ENCODE data around the gene DAPK1.

Gene DAPK1

GRCh38 chr9:87530716-87531115 is 33.0 kb downstream of the DAPK1 start:
- no peak for DNase-seq (ENCODE audit: low read depth)
- H3K4me3 ChIP-seq (ENCODE audit: low read length) = no peak overlapping the region
- TF ChIP-seq CTCF (IDR thresholded peaks at IDR 0.05; ENCODE audit: insufficient read depth, low read depth, low read length, missing control alignments) = no peak

GRCh38 chr9:87531370-87532295 is 34.0 kb downstream of the DAPK1 start:
- no peak for TF ChIP-seq CTCF (IDR thresholded peaks at IDR 0.05; ENCODE audit: insufficient read depth, low read depth, low read length, missing control alignments)

GRCh38 chr9:87533271-87533670 is 35.6 kb downstream of the DAPK1 start:
- no peak for DNase-seq (ENCODE audit: low read depth)
- no peak for TF ChIP-seq CTCF (IDR thresholded peaks at IDR 0.05; ENCODE audit: insufficient read depth, low read depth, low read length, missing control alignments)
- H3K4me3 ChIP-seq (ENCODE audit: low read length) = no peak overlapping the region

More at GRCh38 chr9:87531370-87532295, 34.0 kb downstream of the DAPK1 start:
- H3K4me3 ChIP-seq (ENCODE audit: low read length) = no peak overlapping the region
- no peak for DNase-seq (ENCODE audit: low read depth)

GRCh38 chr9:87534036-87534435 is 36.4 kb downstream of the DAPK1 start:
- no peak overlapping the region for H3K4me3 ChIP-seq (ENCODE audit: low read length)
- DNase-seq (ENCODE audit: low read depth) = no peak
- no peak for TF ChIP-seq CTCF (IDR thresholded peaks at IDR 0.05; ENCODE audit: insufficient read depth, low read depth, low read length, missing control alignments)

- no peak for TF ChIP-seq CTCF (IDR thresholded peaks at IDR 0.05; ENCODE audit: insufficient read depth, low read depth, low read length, missing control alignments)
- H3K4me3 ChIP-seq (ENCODE audit: low read length) = no peak overlapping the region
- no peak for DNase-seq (ENCODE audit: low read depth)
Measured at GRCh38 chr9:87534957-87535356, 37.3 kb downstream of the DAPK1 start.

GRCh38 chr9:87535817-87536539 is 38.3 kb downstream of the DAPK1 start:
- no peak overlapping the region for H3K4me3 ChIP-seq (ENCODE audit: low read length)
- TF ChIP-seq CTCF (IDR thresholded peaks at IDR 0.05; ENCODE audit: insufficient read depth, low read depth, low read length, missing control alignments) = no peak
- DNase-seq (ENCODE audit: low read depth) = no peak

All from epithelial cell of esophagus (primary cell).